ENCODE results near the gene ZNF814. TPM values are rescaled to one million over a fixed set of nuclear protein-coding genes. Genes with fewer than 3 reads are reported as not detected.
A peak's percentile ranks its signal among the peaks of the same experiment; 100 is the strongest.
"Not testable (repeated sequence)": the region's sequence is repeated elsewhere in the genome, so short reads cannot be mapped to it uniquely, and the experiment has no call there.

ZNF814 gene
- total RNA-seq, 1 experiment from 2014 or later = 44.3 TPM

DNA sequence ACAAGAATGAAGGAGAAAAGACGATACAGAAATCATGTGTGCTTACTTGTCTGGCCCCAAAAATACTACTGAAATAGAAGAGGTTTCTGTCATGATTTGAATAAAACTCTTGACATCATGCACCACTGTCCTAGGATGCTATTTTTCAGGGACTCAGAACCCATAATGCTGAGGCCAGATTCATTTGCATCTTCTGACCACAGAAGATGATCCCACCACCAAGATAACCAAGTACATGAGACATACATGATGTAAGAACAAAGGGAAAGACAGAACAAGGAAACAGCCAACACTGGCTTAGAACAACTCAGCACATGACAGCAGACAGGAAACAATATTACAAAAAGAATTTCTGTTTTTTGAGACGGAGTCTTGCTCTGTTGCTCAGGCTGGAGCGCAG lies 76.6 kb downstream of the ZNF814 start:
- no TSS peak for BruUV-seq (replicated peaks)
- no peaks in the 10 kb centered on the region for H3K9me3 ChIP-seq (ENCODE audit: low read depth, low read length, poor library complexity, severe bottlenecking)
- H3K4me1 ChIP-seq (ENCODE audit: insufficient read depth, low read length, poor library complexity, severe bottlenecking) = no peaks in the 10 kb centered on the region
- ChIA-PET CTCF (no interaction called here), POLR2A (ENCODE audit: low non-redundant PET) (no interaction called here)
- TF ChIP-seq EZH2 (IDR thresholded peaks at IDR 0.05; ENCODE audit: borderline replicate concordance, low read depth, low read length, poor library complexity, severe bottlenecking) = no peak
- peaks cover 14% of the 10 kb centered on the region for H3K36me3 ChIP-seq (ENCODE audit: insufficient read depth, low read length, poor library complexity, severe bottlenecking)
- H3K4me3 ChIP-seq (ENCODE audit: low read depth, low read length, poor library complexity, severe bottlenecking) = no peak overlapping the region
- no peak overlapping the region for H3K27ac ChIP-seq (ENCODE audit: low read depth, low read length, poor library complexity, severe bottlenecking)
- no peak for DNase-seq (ENCODE audit: low spot score)
- no peaks in the 10 kb centered on the region for H3K27me3 ChIP-seq (replicated peaks; ENCODE audit: insufficient read depth, low read depth, low read length, poor library complexity)
- intact Hi-C loops (cut with micrococcal nuclease; ENCODE audit: unreplicated experiment) = no loop called here

DNA sequence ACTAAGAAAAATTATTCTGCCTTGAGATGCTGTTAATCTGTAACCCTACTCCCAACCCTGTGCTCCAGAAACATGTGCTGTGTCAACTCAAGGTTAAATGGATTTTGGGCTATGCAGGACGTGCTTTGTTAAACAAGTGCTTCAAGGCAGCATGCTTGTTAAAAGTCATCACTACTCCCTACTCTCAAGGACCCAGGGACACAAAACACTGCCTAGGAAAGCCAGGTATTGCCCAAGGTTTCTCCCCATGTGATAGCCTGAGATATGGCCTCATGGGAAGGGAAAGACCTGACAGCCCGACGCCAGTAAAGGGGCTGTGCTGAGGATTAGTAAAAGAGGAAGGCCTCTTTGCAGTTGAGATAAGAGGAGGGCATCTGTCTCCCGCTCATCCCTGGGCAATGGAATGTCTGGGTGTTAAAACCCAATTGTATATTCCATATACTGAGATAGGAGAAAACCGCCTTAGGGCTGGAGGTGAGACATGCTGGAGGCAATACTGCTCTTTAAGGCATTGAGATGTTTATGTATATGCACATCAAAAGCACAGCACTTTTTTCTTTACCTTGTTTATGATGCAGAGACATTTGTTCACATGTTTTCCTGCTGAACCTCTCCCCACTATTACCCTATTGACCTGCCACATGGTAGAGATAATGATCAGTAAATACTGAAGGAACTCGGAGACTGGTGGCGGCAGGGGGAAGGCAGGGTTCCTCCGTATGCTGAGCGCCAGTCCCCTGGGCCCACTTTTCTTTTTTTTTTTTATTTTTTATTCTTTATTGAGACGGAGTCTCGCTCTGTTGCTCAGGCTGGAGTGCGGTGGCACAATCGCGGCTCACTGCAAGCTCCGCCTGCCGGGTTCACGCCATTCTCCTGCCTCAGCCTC lies 78.2 kb downstream of the ZNF814 start:
- BruUV-seq (replicated peaks) = not testable (repeated sequence)

DNA sequence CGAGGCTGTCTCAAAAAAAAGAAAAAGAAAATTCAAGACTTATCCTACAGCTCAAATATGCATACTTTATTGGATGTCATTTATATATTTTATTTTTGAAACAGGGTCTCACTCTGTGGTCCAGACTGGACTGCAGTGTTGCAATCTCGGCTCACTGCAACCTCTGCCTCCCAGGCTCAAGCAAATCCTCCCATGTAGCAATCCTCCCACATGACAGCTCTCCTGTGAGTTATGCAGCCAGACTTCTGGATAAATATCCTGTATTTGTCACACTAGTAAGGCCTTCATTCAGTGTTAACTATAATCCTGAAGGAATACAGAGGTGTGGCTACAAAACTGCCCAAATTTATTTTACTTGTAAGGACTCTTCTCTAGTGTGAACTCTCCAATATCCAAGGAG lies 81.3 kb downstream of the ZNF814 start:
- peaks cover 14% of the 10 kb centered on the region for H3K36me3 ChIP-seq (ENCODE audit: insufficient read depth, low read length, poor library complexity, severe bottlenecking)
- TF ChIP-seq EZH2 (IDR thresholded peaks at IDR 0.05; ENCODE audit: borderline replicate concordance, low read depth, low read length, poor library complexity, severe bottlenecking) = no peak
- TF ChIP-seq, protein P1, sequence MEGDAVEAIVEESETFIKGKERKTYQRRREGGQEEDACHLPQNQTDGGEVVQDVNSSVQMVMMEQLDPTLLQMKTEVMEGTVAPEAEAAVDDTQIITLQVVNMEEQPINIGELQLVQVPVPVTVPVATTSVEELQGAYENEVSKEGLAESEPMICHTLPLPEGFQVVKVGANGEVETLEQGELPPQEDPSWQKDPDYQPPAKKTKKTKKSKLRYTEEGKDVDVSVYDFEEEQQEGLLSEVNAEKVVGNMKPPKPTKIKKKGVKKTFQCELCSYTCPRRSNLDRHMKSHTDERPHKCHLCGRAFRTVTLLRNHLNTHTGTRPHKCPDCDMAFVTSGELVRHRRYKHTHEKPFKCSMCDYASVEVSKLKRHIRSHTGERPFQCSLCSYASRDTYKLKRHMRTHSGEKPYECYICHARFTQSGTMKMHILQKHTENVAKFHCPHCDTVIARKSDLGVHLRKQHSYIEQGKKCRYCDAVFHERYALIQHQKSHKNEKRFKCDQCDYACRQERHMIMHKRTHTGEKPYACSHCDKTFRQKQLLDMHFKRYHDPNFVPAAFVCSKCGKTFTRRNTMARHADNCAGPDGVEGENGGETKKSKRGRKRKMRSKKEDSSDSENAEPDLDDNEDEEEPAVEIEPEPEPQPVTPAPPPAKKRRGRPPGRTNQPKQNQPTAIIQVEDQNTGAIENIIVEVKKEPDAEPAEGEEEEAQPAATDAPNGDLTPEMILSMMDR (conservative IDR thresholded peaks at IDR 0.05; ENCODE audit: low read depth, low read length) = no peak
- ChIA-PET POLR2A (ENCODE audit: low non-redundant PET) (no interaction called here), CTCF (no interaction called here)
- no peak overlapping the region for H3K4me3 ChIP-seq (ENCODE audit: low read depth, low read length, poor library complexity, severe bottlenecking)
- H3K27me3 ChIP-seq (replicated peaks; ENCODE audit: insufficient read depth, low read depth, low read length, poor library complexity) = no peaks in the 10 kb centered on the region
- intact Hi-C loops (cut with micrococcal nuclease; ENCODE audit: unreplicated experiment) = no loop called here
- no peak for DNase-seq (ENCODE audit: low spot score)
- H3K27ac ChIP-seq (ENCODE audit: low read depth, low read length, poor library complexity, severe bottlenecking) = no peak overlapping the region
- no peaks in the 10 kb centered on the region for H3K9me3 ChIP-seq (ENCODE audit: low read depth, low read length, poor library complexity, severe bottlenecking)
- H3K4me1 ChIP-seq (ENCODE audit: insufficient read depth, low read length, poor library complexity, severe bottlenecking) = peaks cover 7% of the 10 kb centered on the region
- BruUV-seq (replicated peaks) = no TSS peak

More for the DNA sequence above, 78.2 kb downstream of the ZNF814 start:
- H3K36me3 ChIP-seq (ENCODE audit: insufficient read depth, low read length, poor library complexity, severe bottlenecking) = peaks cover 14% of the 10 kb centered on the region
- POLR2A ChIA-PET (ENCODE audit: low non-redundant PET); CTCF ChIA-PET; H3K27ac ChIP-seq (ENCODE audit: low read depth, low read length, poor library complexity, severe bottlenecking); H3K9me3 ChIP-seq (ENCODE audit: low read depth, low read length, poor library complexity, severe bottlenecking); H3K27me3 ChIP-seq (replicated peaks; ENCODE audit: insufficient read depth, low read depth, low read length, poor library complexity); H3K4me1 ChIP-seq (ENCODE audit: insufficient read depth, low read length, poor library complexity, severe bottlenecking); DNase-seq (ENCODE audit: low spot score); intact Hi-C loops (cut with micrococcal nuclease; ENCODE audit: unreplicated experiment); H3K4me3 ChIP-seq (ENCODE audit: low read depth, low read length, poor library complexity, severe bottlenecking): not testable (repeated sequence)

DNA sequence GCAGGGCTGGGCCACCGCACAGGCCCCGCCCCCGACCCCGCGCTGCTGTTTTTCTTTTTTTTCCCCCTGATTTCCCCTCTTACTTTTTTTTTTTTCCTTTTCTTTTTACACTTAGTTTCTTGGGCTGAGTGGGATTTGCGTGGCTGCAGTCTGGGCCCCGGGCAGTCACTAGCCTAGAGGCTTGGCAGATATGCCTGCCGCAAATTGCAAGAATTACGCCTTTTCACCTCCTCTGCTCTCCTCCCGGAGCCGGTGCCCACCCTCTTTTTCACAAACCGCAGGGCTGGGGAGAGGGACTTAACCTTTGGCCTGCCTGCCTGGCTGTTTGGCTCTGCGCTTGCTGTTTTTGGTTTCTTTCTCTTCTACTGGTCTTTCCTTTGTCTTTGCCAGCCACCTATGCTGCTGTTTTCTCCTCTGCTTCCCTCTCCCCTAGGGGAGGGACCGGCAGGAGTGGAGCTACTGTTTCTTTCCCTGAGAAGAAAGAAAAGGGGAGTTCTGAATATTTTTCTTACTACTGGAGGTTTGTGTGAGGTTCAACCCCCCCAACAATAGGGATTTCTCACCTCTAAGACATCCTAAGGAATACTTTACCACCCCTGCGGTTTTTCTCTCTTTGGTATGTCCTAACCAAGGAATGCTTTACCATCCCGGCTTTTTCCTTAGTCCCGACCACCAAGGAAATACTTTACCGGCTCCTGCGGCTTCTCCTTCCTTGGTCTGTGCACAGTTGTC lies 85.1 kb downstream of the ZNF814 start:
- ChIA-PET POLR2A (ENCODE audit: low non-redundant PET) (no interaction called here), CTCF (interaction anchor here (0.6 kb wide), 1 partner anchor 22 kb away, joined by 3 read pairs; no protein-coding TSS in a partner anchor)
- H3K9me3 ChIP-seq (ENCODE audit: low read depth, low read length, poor library complexity, severe bottlenecking) = no peaks in the 10 kb centered on the region
- H3K36me3 ChIP-seq (ENCODE audit: insufficient read depth, low read length, poor library complexity, severe bottlenecking) = peaks cover 10% of the 10 kb centered on the region
- peak overlapping the region; percentile 53 for H3K4me3 ChIP-seq (ENCODE audit: low read depth, low read length, poor library complexity, severe bottlenecking)
- H3K27me3 ChIP-seq (replicated peaks; ENCODE audit: insufficient read depth, low read depth, low read length, poor library complexity) = no peaks in the 10 kb centered on the region
- peak; percentile 40 for DNase-seq (ENCODE audit: low spot score)
- peak overlapping the region; percentile 75 for H3K27ac ChIP-seq (ENCODE audit: low read depth, low read length, poor library complexity, severe bottlenecking)
- no peak for TF ChIP-seq EZH2 (IDR thresholded peaks at IDR 0.05; ENCODE audit: borderline replicate concordance, low read depth, low read length, poor library complexity, severe bottlenecking)
- no TSS peak for BruUV-seq (replicated peaks)
- peaks cover 7% of the 10 kb centered on the region for H3K4me1 ChIP-seq (ENCODE audit: insufficient read depth, low read length, poor library complexity, severe bottlenecking)
- intact Hi-C loops (cut with micrococcal nuclease; ENCODE audit: unreplicated experiment) = no loop called here

All from A673 (cell line).